ENCODE measurements around the gene EVA1C. TPM values are rescaled to one million over a fixed set of nuclear protein-coding genes. Genes with fewer than 3 reads are reported as not detected.

EVA1C gene
- total RNA-seq, 1 experiment from 2014 or later = 29.3 TPM

GRCh38 chr21:32364796-32365195 is 47.7 kb upstream of the EVA1C start (continued):
- TF ChIP-seq, protein P1, sequence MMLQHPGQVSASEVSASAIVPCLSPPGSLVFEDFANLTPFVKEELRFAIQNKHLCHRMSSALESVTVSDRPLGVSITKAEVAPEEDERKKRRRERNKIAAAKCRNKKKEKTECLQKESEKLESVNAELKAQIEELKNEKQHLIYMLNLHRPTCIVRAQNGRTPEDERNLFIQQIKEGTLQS (IDR thresholded peaks at IDR 0.05) = no peak

DNA sequence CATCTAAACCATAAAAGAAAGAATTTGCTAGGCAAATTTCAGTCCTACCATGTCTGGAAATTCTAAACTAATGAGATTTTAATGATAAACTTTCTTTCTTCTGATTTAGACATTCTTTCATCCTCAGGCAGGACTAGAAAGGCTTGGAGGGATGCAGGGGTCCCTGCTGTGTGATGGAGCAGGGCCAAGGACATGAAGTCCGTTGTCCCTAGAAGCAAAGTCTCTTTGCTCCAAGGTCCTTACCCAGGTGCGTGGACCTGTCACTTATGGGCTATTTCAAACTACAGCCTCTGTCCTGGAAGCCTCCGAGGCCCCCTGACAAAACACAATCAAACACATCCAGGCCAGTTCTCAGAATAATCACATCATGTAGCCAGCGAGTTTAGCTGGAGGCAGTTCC is 46.3 kb upstream of the EVA1C start:
- Histone ChIP-seq H3K4me3 (replicated peaks in 1 of 2; ENCODE audit: low read depth in 1 of 2, low read length in 2 of 2) (no peak overlapping the region), H3K36me3 (ENCODE audit: control insufficient read depth in 1 of 2, insufficient read depth in 2 of 2, low read length in 2 of 2) (peaks cover 73 to 79% of the 10 kb centered on the region in 2 experiments), H3K9me3 (ENCODE audit: control insufficient read depth in 1 of 2, insufficient read depth in 1 of 2, low read depth in 1 of 2, low read length in 2 of 2) (no peaks in the 10 kb centered on the region), H3K79me2 (ENCODE audit: insufficient read depth, low read length) (peaks cover 57% of the 10 kb centered on the region), H3K9me2 (ENCODE audit: insufficient read depth) (no peaks in the 10 kb centered on the region), H3K27ac (ENCODE audit: low read depth, low read length) (no peak overlapping the region), H3K4me2 (ENCODE audit: low read length) (no peak overlapping the region), H4K20me1 (ENCODE audit: insufficient read depth) (peaks cover 6% of the 10 kb centered on the region; the same call in 1 of the 2 replicates), H3K9ac (ENCODE audit: low read length) (no peak overlapping the region), H3K4me1 (ENCODE audit: control insufficient read depth in 1 of 2, insufficient read depth in 2 of 2, low read length in 2 of 2) (no peaks in the 10 kb centered on the region), H2AFZ (ENCODE audit: low read depth, low read length, poor library complexity, severe bottlenecking) (no peak overlapping the region), H3K27me3 (ENCODE audit: insufficient read depth, low read length) (no peaks in the 10 kb centered on the region)
- ATAC-seq (no peak), DNase-seq (ENCODE audit: low read depth, low spot score) (no peak)
- intact Hi-C loops (cut with micrococcal nuclease) = no loop called here
- BruUV-seq (replicated peaks) = no TSS peak
- TF ChIP-seq SP1 (IDR thresholded peaks at IDR 0.05; ENCODE audit: low read depth) (no peak), ZFX (IDR thresholded peaks at IDR 0.05) (no peak), YY1 (IDR thresholded peaks at IDR 0.05; ENCODE audit: extremely low read depth, insufficient replicate concordance, low read depth, low read length) (no peak), FOSL1 (IDR thresholded peaks at IDR 0.05; ENCODE audit: low read depth) (no peak), SRF (IDR thresholded peaks at IDR 0.05; ENCODE audit: low read depth) (no peak), CTCF (IDR thresholded peaks at IDR 0.05 in 2 of 3, conservative IDR thresholded peaks at IDR 0.05 in 1 of 3; ENCODE audit: borderline replicate concordance in 1 of 3, insufficient read depth in 1 of 3, low read depth in 2 of 3, low read length in 2 of 3) (no peak), REST (IDR thresholded peaks at IDR 0.05; ENCODE audit: low read depth) (no peak), SIN3A (IDR thresholded peaks at IDR 0.05; ENCODE audit: low read depth) (no peak), ZNF274 (IDR thresholded peaks at IDR 0.05; ENCODE audit: low read depth, low read length) (no peak), POLR2AphosphoS5 (IDR thresholded peaks at IDR 0.05; ENCODE audit: low read depth, low read length) (no peak)
- TF ChIP-seq, protein P1 (IDR thresholded peaks at IDR 0.05) = no peak
- RAD21 ChIA-PET (ENCODE audit: low non-redundant PET in 1 of 2, low total read pairs in 2 of 2, uncharacterized antibody in 2 of 2, unreplicated experiment in 2 of 2) = no interaction called here
- POLR2A ChIA-PET = no interaction called here
- CTCF ChIA-PET = no interaction called here

Data from HCT116 (cell line).